Activated T-helper 1 cell treated with anti-CD3 and anti-CD28 coated beads, Interleukin-2, amount 50 U/mL, for 16 hours (primary cell): ENCODE results near the gene PARN.
"Not testable (repeated sequence)": the region's sequence is repeated elsewhere in the genome, so short reads cannot be mapped to it uniquely, and the experiment has no call there.

Source experiments
- DNase-seq, 2 donors: peaks; one replicate each; pipeline ENCODE4 v3.0.0-alpha.2; 2020; ENCODE audit warnings: low read depth in 1 of 2, low spot score in 1 of 2

The PARN gene

DNA sequence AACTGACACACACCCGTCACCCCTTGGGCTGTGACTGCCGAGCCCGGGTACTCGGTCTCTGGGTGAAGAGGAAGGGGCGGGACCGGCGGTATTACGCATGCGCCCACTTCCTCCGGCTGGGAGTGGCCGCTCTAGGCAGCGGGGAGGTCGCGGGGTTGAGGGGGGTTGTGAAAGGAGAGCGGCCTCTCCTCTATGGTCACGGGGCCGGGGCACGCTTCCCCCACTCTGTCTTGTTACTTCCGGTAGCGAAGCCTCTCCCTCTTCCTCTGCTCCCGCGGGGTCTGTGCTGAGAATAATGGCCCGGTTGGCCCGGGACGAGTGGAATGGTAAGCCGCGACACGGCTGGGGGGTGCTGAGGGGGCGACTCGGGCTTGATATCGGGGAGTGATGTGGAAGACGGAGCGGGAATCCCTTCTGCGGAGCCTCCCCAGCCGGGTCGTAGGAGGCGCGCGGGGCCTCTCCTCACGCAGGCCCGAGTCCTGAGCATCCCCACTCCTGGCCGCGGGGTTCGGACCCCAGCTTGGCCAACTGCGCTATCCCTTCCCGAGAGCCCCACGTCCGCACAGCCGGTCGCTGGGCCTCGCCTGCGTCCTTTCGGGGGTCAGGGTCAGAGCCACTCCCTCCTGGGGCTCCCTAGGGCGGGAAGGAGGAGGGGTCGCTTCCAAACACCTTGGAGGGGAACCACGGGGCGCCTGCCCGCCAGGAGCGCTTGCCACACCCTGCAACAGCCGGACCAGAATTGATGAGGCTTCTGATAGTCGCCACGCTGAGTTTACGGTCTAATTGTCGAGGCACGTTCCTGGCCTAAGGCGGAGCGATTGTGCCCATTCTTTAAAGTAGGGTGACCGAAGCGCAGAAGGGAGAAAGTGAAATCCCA is 2.9 kb upstream of the PARN start, which contains the start of gene BFAR:
BFAR (plus strand) TSS at position 259 of the 877 bp plus-strand sequence. CDS start 11,396 bp downstream, outside the sequence.
- DNase-seq, result peak; percentile 99

GRCh38 chr16:14630620-14631330 is 715 bp upstream of the PARN start:
- DNase-seq, result not testable (repeated sequence)

DNA sequence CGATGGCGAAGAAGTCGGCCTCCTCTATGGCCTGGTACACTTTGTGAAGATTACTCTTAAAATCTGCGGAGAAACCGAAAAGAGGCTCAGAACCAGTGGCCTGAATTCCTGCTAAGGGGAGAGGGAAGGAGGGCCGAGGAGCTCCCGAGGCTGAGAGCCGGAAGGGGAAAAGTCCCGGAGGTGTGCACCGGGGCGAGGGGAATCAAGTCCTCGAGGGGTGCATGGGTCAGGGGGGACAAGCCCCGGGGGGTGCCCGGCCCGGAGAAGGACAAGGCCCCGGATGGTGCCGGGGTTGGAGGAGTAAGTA is 495 bp downstream of the PARN start:
- DNase-seq, result no peak

DNA sequence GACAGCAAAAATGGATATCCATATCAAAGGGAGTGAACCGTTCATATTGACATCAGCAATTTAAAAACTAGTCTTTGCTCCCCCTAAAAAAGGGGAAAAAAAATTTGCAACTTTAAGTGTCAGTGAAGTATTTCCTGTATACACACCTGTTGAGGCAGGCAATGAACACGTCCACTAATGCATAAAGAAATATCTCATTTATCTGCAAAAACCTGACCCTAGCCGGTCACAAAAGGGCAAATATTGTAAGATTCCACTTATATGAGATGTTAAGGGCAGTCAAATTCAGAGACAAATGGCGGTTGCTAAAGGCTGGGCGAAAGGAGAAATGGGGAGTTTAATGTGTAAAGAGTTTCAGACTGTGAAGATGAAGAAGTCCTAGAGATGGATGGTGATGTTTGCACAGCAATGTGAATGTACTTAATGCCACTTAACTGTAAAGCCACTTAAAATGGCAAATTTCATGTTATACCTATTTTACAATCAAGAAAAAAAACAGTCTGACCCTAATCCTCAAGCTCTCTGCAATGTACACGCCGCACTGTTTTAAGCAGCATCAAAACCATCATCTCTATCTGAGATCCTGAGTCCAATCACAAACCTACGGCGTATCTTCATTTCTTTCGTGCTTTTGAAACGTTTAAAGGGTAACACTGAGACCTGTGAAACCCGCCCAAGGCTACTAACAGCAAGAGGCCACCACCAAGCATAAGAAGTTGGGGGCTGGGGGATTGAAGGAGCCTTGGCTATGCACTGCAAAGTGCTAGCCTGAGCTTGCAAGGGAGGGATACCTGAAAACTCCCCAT is 1.1 kb downstream of the PARN start:
- DNase-seq, result no peak

DNA sequence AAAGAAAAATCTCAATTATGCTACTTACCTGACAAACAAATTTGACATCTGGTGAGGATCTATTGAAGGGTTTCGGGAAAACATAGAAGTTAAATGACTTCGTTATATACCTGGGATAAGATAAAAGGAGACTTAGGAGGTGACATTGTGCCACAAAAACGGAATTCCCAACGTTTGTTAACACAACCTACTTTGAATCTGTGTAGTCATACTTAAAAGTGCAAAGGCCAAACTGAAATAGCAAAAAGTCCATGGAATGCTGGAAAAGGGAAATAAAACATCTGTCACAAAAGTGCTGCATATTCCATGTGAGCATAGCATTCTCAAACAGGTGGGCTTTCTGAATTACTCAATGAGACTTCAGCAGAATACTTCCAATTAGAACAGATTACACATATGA is 3.0 kb downstream of the PARN start:
- no peak for DNase-seq

GRCh38 chr16:14618566-14618965 is 11.5 kb downstream of the PARN start:
- no peak for DNase-seq

DNA sequence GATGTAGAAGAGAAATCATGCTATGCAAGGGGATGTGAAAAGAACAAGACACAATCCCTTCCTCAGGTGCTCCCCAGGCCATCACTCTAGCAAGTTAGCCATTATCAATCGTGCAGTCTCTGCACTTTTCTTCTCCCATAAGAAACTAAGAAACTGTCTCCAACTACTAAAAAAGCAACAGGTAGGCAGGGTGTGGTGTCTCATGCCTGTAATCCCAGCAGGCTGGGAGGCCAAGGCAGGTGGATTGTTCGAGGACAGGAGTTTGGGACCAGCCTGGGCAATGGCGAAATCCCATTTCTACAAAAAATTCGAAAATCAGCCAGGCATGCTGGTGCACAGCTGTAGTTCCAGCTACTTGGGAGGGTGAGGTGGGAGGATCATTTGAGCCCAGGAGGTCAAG is 13.8 kb downstream of the PARN start:
- no peak for DNase-seq

GRCh38 chr16:14613991-14614390 is 16.1 kb downstream of the PARN start:
- DNase-seq, result no peak

DNA sequence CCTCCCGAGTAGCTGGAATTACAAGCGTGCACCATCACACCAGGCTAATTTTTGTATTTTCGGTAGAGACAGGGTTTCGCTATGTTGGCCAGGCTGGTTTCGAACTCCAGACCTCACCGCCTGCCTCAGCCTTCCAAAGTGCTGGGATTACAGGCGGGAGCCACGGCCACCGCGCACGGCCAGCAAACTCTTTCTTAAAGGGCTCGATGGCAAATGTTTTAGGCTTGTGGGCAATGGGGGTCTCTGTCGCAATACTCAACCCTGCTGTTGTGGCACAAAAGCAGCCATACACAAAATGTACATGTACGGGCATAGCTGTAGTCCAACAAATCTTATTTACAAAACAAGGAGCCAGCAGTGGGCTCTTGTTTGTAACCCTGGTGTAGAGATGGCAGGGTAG is 18.4 kb downstream of the PARN start:
- DNase-seq, result no peak

DNA sequence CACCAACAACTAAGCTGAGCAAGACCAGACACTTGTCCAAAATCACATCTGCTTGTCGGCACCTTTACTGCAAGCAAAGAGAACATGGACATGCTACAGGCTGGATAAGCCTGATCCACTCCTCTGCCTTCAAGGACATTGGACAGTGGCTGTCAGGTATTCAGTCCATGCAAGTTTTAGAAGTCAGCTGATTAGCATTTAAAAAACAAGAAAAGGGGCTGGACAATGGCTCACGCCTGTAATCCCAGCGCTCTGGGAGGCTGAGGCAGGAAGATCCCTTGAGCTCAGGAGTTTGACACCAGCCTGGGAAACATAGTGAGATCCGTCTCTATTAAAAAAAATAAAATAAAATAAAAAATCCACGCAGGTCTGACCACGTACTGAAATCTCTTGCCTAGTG is 20.3 kb downstream of the PARN start:
- DNase-seq, result no peak

DNA sequence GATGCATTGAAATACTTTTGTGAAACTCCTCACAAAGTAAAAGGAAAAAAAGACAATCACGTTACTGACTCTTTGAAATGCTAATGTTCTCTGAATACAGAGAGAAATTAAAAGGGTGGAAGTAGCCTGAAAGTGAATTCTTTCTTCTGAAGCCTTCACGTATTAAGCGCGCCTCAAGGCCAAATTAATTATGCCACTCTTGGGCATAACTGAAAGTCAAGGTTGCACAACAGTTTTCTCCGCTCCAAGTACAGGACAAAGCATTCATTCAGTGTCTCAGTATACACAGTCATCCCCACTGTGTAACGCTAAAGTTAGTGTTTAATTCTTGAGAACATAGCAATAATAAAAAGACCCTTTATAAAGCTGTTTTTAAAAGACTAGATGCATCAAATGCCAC is 21.5 kb downstream of the PARN start:
- no peak for DNase-seq

- no peak for DNase-seq
Measured at GRCh38 chr16:14608111-14608566, 21.9 kb downstream of the PARN start.

- no peak for DNase-seq
Measured at GRCh38 chr16:14606102-14606501, 24.0 kb downstream of the PARN start.

DNA sequence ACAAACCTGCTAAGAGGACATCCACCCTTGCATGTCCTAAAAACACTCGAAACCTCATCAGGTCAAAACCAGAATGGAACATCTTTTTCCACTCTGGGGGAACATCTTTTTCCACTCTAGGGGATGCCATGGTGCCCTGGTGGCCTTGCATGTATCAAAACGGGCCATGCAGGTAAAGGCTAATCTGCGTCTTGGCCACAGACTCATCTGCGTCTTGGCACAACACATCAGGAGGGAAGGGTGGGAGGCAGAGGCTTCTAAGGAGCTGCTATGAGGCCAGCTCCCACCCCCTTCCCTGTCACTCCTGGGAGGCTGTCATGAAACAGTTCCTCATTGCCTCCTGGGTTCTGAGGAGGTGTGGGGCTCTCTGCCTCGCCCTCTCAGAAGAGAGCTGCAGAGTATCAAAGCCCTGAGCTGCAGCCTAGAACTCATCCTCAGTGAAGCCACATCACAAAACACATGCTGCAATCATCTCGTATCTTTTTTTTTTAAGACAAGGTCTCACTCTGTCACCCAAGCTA is 27.6 kb downstream of the PARN start:
- DNase-seq, result no peak

DNA sequence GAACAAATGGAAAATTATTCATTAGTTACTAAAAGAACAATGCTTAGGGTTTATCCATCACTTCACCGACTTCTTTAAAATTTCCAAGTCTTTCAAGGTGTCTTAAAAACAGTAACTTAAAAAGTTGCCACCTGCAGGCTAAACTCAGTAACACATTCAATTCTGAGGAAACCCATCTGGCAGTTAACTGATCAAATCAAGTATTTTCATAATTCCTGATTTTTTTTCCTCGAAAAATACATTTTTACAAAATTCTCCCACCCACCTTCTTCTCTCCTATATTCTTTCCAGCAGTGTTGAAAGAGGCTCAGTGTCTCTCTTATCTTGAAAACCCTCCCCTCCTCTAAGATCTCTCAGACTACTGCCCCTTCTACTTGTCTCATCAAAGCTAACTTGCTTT is 29.9 kb downstream of the PARN start:
- no peak for DNase-seq

DNA sequence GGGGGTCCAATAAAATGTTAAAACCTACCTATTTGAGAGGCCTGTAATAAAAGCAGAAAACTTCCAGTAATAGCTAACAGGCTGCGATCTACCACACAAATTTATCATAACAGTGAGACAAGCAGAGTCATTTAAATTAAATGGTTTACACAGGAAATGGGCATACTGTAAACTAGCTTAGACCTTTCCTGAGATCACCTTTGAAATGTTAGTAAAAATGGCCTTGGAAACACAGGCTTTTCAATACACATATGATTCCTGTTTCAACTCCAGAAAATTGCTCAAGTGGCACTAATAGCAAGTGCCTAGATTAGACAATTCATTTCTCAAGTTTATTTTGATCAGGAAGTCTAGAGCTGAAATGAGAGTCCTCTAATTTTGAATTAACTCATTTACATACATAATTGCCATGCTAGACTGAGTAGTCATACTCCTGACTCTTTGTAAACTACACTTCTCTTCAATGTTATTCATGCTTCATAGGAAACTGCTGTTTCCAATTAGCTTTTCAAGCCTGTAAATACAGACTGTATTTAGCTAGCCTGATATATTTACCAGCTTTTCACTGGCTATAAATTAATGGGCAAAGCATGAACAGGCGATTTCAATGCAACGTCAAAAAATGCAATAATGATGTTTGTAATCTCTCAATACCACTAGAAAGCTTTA is 43.3 kb downstream of the PARN start:
- no peak for DNase-seq

DNA sequence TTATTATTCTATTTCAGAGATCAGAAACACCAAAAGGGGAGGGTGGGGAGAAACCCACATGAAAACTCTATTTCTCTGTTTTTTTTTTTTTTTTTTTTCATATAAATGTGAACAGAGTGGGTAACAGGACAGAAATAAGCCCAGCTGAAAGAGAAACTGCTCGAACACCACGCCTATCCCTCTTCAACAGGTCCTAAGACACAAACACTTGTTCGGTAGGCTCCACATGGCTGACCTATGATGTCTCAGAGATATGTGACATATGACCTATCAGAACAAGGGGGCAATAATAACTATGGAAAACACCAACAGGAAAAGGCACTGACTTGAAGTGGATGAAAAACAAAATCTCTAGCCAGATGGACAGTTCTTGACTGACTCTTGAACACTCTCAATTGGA is 44.8 kb downstream of the PARN start:
- DNase-seq, result no peak

DNA sequence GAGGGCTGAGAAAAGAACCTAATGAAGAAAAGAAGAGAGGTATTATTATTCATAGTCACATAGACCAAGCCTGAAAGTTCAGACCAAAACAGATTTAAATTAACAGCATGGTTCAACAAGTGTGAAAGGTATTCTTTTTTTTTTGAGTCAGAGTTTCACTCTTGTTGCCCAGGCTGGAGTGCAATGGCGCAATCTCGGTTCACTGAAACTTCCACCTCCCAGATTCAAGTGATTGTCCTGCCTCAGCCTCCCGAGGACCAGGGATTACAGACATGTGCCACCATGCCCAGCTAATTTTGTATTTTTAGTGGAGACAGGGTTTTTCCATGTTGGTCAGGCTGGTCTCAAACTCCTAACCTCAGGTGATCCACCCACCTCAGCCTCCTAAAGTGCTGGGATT is 49.1 kb downstream of the PARN start:
- DNase-seq, result not testable (repeated sequence)

- no peak for DNase-seq
Measured at GRCh38 chr16:14579266-14579665, 50.8 kb downstream of the PARN start.

GRCh38 chr16:14576532-14576931 is 53.5 kb downstream of the PARN start:
- DNase-seq, result no peak

DNA sequence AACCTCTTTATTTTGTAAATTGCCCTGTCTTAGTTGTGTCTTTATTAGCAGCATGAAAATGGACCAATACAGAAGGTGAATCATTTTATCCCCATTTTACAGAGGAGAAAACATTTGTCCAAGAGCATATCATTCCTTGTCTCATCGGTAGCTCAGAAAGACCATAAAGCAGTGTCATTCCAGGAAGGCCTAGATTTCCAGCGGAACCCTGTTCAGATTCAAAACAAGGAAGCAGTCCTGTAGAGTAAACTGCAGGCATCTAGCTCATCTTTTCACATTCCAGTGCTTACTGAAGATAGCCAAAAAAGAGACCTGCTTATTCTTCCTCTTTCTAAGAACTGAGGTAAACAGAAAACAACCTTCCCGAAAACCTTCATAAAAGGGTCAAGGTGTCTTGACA is 54.0 kb downstream of the PARN start:
- DNase-seq, result no peak
